Mammary epithelial cell (primary cell): Measurements from ENCODE around the gene KDELR1.

Experiments used
- CTCF ChIP-seq, 2 donors: IDR thresholded peaks in 1 of 2; conservative IDR thresholded peaks in 1 of 2; 2 replicates each; pipeline ENCODE4 v1.5.1; 2011 to 2012; ENCODE audit warnings: inconsistent platforms in 2 of 2, low read length in 2 of 2, mild to moderate bottlenecking in 2 of 2, control low read depth in 1 of 2, low read depth in 1 of 2; ENCODE audit not compliant: insufficient read depth in 1 of 2; ENCODE audit errors: extremely low read depth in 1 of 2
- EZH2 ChIP-seq: IDR thresholded peaks from 2 replicates; pipeline ENCODE4 v1.6.1; 2012; ENCODE audit warnings: low read length, inconsistent platforms, borderline replicate concordance

DNA sequence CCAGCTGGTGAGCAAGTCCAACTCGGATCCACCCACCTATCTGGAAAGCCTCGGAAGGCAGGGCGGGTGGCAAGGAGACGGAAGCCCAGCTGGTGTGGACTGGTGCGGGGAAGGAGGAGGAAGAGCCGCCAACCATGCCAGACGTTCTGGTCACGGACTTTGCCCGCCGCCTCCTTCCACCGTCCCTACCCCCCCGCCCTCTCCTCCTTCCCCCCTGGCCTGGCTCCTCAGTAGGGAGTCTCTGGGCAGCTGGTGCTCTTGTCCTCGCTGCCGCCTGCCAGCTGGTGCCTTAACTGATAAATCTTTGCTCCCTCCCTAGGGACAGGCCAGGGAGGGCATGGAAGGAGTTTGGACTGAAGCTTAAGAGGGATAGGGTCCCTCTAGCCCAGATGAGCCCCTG, 22.4 kb downstream of the KDELR1 start:
- TF ChIP-seq CTCF (conservative IDR thresholded peaks at IDR 0.05 in 1 of 2, IDR thresholded peaks at IDR 0.05 in 1 of 2; ENCODE audit: extremely low read depth in 1 of 2, insufficient read depth in 1 of 2, low read depth in 1 of 2, low read length in 2 of 2) (no peak), EZH2 (no peak)
